K562 (cell line): ENCODE results near the gene ARHGEF38. TPM values are rescaled to one million over a fixed set of nuclear protein-coding genes. Genes with fewer than 3 reads are reported as not detected.

ENCODE experiments used
- ATAC-seq: fragments of 200-7000 bp; cut with Tn5 transposase; 3 replicates; pipeline ENCODE4 v1.9.1; 2020; ENCODE audit warnings: moderate library complexity
- Bru-seq: library from RNA; stranded (reverse); fragments of 400-500 nt; gene quantifications from one replicate; lab custom pipeline; 2021; lab: Mats Ljungman, UMichigan
- BruChase-seq, 2 experiments: library from RNA; stranded (reverse); fragments of 400-500 nt; gene quantifications; one replicate each; lab custom pipeline; 2021; lab: Mats Ljungman, UMichigan
- BruUV-seq: library from RNA; stranded (reverse); fragments of 400-500 nt; replicated peaks from 2 replicates; lab custom pipeline; 2021; lab: Mats Ljungman, UMichigan
- CTCF ChIA-PET: fragments of 300-600 bp; formaldehyde crosslinking; extraction: SDS; loops from one replicate; lab custom pipeline; 2021; ENCODE audit warnings: low intra/inter-chr PET ratio; lab: Yijun Ruan, JAX
- POLR2A ChIA-PET: fragments of 300-600, 350-650 bp; sonication (Branson Sonifier 250); formaldehyde crosslinking; extraction: SDS; loops from one replicate; lab custom pipeline; 2021; ENCODE audit warnings: antibody characterized with exemption, inconsistent platforms; lab: Yijun Ruan, JAX
- DNase-seq, 4 experiments: peaks; one replicate each; pipeline versions ENCODE4 v3.0.0 to v3.0.0-alpha.2; 2011 to 2018; ENCODE audit warnings: low spot score in 3 of 4, mixed read lengths in 3 of 4; ENCODE audit errors: extremely low read depth in 1 of 4
- FAIRE-seq: peaks from 2 replicates; lab custom pipeline; 2011; peaks lifted over from hg19 to GRCh38; lab: Jason Lieb, UNC
- H2AFZ ChIP-seq: 2 replicates; pipeline ENCODE4 v1.6.0; 2011; ENCODE audit warnings: low read depth, low read length, control low read depth, inconsistent platforms
- H3K27ac ChIP-seq: fragments of 200-600 bp; 3 replicates; pipeline ENCODE4 v1.8.0; 2011; ENCODE audit warnings: low read depth, mild to moderate bottlenecking, control low read depth, inconsistent platforms, low read length, moderate library complexity, mixed read lengths; ENCODE audit errors: extremely low read depth
- H3K27me3 ChIP-seq, 2 experiments: fragments of 300-600 bp in 1 of 2; 2 replicates in 1 of 2; 3 replicates in 1 of 2; pipeline versions ENCODE4 v1.6.0 to v1.8.0; 2011; ENCODE audit warnings: inconsistent platforms in 2 of 2, low read length in 2 of 2, mild to moderate bottlenecking in 1 of 2, mixed read lengths in 1 of 2, moderate library complexity in 1 of 2; ENCODE audit not compliant: control insufficient read depth in 2 of 2, insufficient read depth in 2 of 2
- H3K36me3 ChIP-seq: fragments of 300-600 bp; 3 replicates; pipeline ENCODE4 v1.8.0; 2011; ENCODE audit warnings: mild to moderate bottlenecking, low read length, inconsistent platforms; ENCODE audit not compliant: control insufficient read depth, insufficient read depth
- H3K4me1 ChIP-seq, 2 experiments: fragments of 200-600 bp in 1 of 2; replicated peaks in 1 of 2; 2 replicates in 1 of 2; 3 replicates in 1 of 2; pipeline versions ENCODE4 v1.5.1 to v1.8.0; 2011; ENCODE audit warnings: inconsistent platforms in 2 of 2, low read length in 2 of 2, mild to moderate bottlenecking in 1 of 2, mixed read lengths in 1 of 2, moderate library complexity in 1 of 2; ENCODE audit not compliant: control insufficient read depth in 2 of 2, insufficient read depth in 2 of 2
- H3K4me2 ChIP-seq: 2 replicates; pipeline ENCODE4 v1.6.1; 2011; ENCODE audit warnings: low read length, control low read depth, inconsistent platforms, mixed read lengths; ENCODE audit not compliant: insufficient read depth
- H3K4me3 ChIP-seq: fragments of 200-600 bp; sonication (generic), shearing (Covaris generic); 2 replicates; pipeline ENCODE4 v1.5.1; 2016; ENCODE audit warnings: control low read depth, inconsistent platforms
- H3K79me2 ChIP-seq: fragments of 200-600 bp; 3 replicates; pipeline ENCODE4 v1.8.0; 2011; ENCODE audit warnings: low read length, inconsistent platforms; ENCODE audit not compliant: control insufficient read depth, insufficient read depth
- H3K9ac ChIP-seq, 2 experiments: 2 replicates each; pipeline versions ENCODE4 v1.6.0 to v1.6.1; 2011; ENCODE audit warnings: low read depth in 2 of 2, low read length in 2 of 2, control low read depth in 1 of 2, inconsistent platforms in 1 of 2, mild to moderate bottlenecking in 1 of 2, mixed read lengths in 1 of 2; ENCODE audit not compliant: insufficient read depth in 1 of 2
- H3K9me1 ChIP-seq: one replicate; pipeline ENCODE4 v1.6.0; 2011; ENCODE audit warnings: inconsistent platforms, mild to moderate bottlenecking, low read length, moderate library complexity; ENCODE audit not compliant: control insufficient read depth, insufficient read depth
- H3K9me3 ChIP-seq: replicated peaks from 2 replicates; pipeline ENCODE4 v1.5.1; 2011; ENCODE audit warnings: low read depth, low read length, inconsistent platforms; ENCODE audit not compliant: control insufficient read depth, insufficient read depth
- H4K20me1 ChIP-seq: replicated peaks from 2 replicates; pipeline ENCODE4 v1.6.1; 2011; ENCODE audit warnings: low read length, inconsistent platforms, mixed read lengths; ENCODE audit not compliant: control insufficient read depth, insufficient read depth
- KDM4B ChIP-seq, 2 experiments: fragments of 450-650 bp in 1 of 2; sonication (generic) in 1 of 2; IDR thresholded peaks; 2 replicates each; pipeline ENCODE4 v1.6.1; 2016 to 2017; ENCODE audit warnings: borderline replicate concordance in 2 of 2, antibody characterized with exemption in 1 of 2, low read depth in 1 of 2, mild to moderate bottlenecking in 1 of 2
- NFE2L1 ChIP-seq: fragments of 450-650 bp; IDR thresholded peaks from 2 replicates; pipeline ENCODE4 v1.6.1; 2016; ENCODE audit warnings: missing genetic modification characterization, low read depth, mild to moderate bottlenecking, missing compliant biosample characterization, moderate library complexity, borderline replicate concordance
- POLR2A ChIP-seq: fragments of 450-650 bp; conservative IDR thresholded peaks from 2 replicates; pipeline ENCODE4 v1.6.1; 2016
- ZNF347 ChIP-seq: fragments of 450-650 bp; formaldehyde crosslinking; IDR thresholded peaks from 2 replicates; pipeline ENCODE4 v1.4.0; 2020; ENCODE audit warnings: low read depth, mild to moderate bottlenecking, moderate library complexity
- ZNF445 ChIP-seq: fragments of 250-450 bp; sonication (Bioruptor Pico); IDR thresholded peaks from 2 replicates; pipeline ENCODE4 v1.4.0; 2020; ENCODE audit warnings: low read depth, mild to moderate bottlenecking, moderate library complexity
- WGBS: fragments of 100-300 bp; shearing (Covaris generic); methylation state at CpG from one replicate; pipeline ENCODE4 v1.1.6; 2016; ENCODE audit warnings: low coverage, mixed read lengths; ENCODE audit not compliant: insufficient coverage; ENCODE audit errors: missing lambda C conversion rate; 5-methylcytosine and 5-hydroxymethylcytosine counted together
- in situ Hi-C: fragments of 300-500 bp; cut with MboI; formaldehyde crosslinking; loops from 4 replicates; pipeline ENCODE4 v1.15.0; 2018; ENCODE audit warnings: inconsistent platforms, mixed read lengths
- intact Hi-C: fragments of 100-400 bp; cut with micrococcal nuclease; formaldehyde crosslinking; loops from 2 replicates; pipeline ENCODE4 v1.14.2; 2022
- long read RNA-seq, 3 experiments: library from polyadenylated mRNA in 2 of 3; library from RNA in 1 of 3; unstranded in 2 of 3; stranded (forward) in 1 of 3; transcript quantifications; one replicate each; pipeline ENCODE4 v2.0.0, GENCODE V29; 2019 to 2022
- polyA minus RNA-seq, 3 experiments: library from RNA; depleted of rRNA, polyadenylated mRNA; stranded (reverse); fragments of >200 nt; gene quantifications; 2 replicates each; pipeline ENCODE4 v1.2.3, GENCODE V29; 2011
- polyA plus RNA-seq, 8 experiments: library from polyadenylated mRNA; depleted of rRNA in 4 of 8; stranded (reverse) in 5 of 8; unstranded in 3 of 8; fragments of >200 nt; fragmentation: Nextera tagmentation in 2 of 8; fragmentation: Illumina TruSeq in 1 of 8; extraction: Ambion mirVana in 2 of 8; extraction: Trizol in 1 of 8; gene quantifications; 2 replicates each; pipeline versions ENCODE4 v1.2.1 to v1.2.3, GENCODE V29; 2011 to 2014; ENCODE audit warnings: inconsistent platforms in 1 of 8, missing spikeins in 1 of 8
- total RNA-seq, 7 experiments: library from RNA; depleted of rRNA in 6 of 7; stranded (reverse); fragments of >200 nt in 6 of 7; fragmentation: Illumina TruSeq in 2 of 7; extraction: Trizol in 2 of 7; gene quantifications; 2 replicates each; pipeline versions ENCODE4 v1.2.1 to v1.2.3, GENCODE V29; 2011 to 2021; ENCODE audit warnings: low replicate concordance in 1 of 7
- TF ChIP-seq, protein P1 (sequence below): fragments of 200-800 bp; sonication (Bioruptor generic); IDR thresholded peaks from 2 replicates; pipeline ENCODE4 v1.6.1; 2017; ENCODE audit warnings: missing genetic modification characterization, missing compliant biosample characterization
- TF ChIP-seq, protein P2 (sequence below): sonication (generic); formaldehyde crosslinking; IDR thresholded peaks from 2 replicates; pipeline ENCODE4 v1.8.1; 2023; ENCODE audit warnings: mild to moderate bottlenecking, missing genetic modification reagents, moderate library complexity

Gene ARHGEF38, protein sequence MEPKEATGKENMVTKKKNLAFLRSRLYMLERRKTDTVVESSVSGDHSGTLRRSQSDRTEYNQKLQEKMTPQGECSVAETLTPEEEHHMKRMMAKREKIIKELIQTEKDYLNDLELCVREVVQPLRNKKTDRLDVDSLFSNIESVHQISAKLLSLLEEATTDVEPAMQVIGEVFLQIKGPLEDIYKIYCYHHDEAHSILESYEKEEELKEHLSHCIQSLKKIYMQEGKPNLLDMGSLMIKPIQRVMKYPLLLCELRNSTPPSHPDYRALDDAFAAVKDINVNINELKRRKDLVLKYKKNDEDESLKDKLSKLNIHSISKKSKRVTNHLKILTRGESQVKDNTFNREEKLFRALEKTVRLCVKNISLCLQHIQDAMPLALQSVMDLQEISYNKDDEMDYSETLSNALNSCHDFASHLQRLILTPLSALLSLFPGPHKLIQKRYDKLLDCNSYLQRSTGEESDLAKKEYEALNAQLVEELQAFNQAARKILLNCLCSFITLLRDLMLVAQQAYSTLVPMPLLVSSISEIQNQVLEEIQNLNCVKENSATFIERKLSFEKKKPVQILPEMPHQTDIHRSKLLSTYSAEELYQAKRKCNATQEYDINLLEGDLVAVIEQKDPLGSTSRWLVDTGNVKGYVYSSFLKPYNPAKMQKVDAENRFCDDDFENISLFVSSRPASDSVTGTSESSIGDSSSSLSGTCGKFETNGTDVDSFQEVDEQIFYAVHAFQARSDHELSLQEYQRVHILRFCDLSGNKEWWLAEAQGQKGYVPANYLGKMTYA
- total RNA-seq (2011; cell fraction: chromatin; rRNA removed; ENCODE audit: low replicate concordance) = not detected in 2 replicates
- not detected in 2 replicates for total RNA-seq (2011; cell fraction: nucleolus; rRNA removed)
- not detected in 2 replicates for total RNA-seq (2011; cell fraction: nucleoplasm; rRNA removed)
- total RNA-seq (2014; rRNA removed) (not detected in 2 replicates), total RNA-seq (2014; rRNA removed; fragmentation: Illumina TruSeq; extraction: Trizol) (not detected in 2 replicates), total RNA-seq (2015; rRNA removed; fragmentation: Illumina TruSeq; extraction: Trizol) (not detected in 2 replicates), total RNA-seq (2021) (not detected in 2 replicates), polyA plus RNA-seq (2011; rRNA removed) (not detected in 2 replicates), polyA plus RNA-seq (2014; fragmentation: Illumina TruSeq; extraction: Trizol) (not detected in 2 replicates), polyA plus RNA-seq (2014; fragmentation: Nextera tagmentation; extraction: Ambion mirVana) (under 1 TPM in 1 of 2 experiments, not detected in 1; 0.17 TPM), polyA plus RNA-seq (2014; rRNA removed) (not detected in 2 replicates), polyA minus RNA-seq (2011; rRNA and poly(A)+ RNA removed) (not detected in 2 replicates), Bru-seq, nascent RNA (percentile 7 among the genes with signal in this experiment), BruChase-seq, experiment 1, labeled RNA remaining after a 2-hour chase (percentile 8 among the genes with signal in this experiment), BruChase-seq, experiment 2, labeled RNA remaining after a 6-hour chase (percentile 7 among the genes with signal in this experiment)
- polyA plus RNA-seq (2011; cell fraction: cytosol; rRNA removed) = not detected in 2 replicates
- not detected in 2 replicates for polyA plus RNA-seq (2011; cell fraction: nucleus; rRNA removed)
- not detected in 2 replicates for polyA plus RNA-seq (2012)
- not detected in 2 replicates for polyA minus RNA-seq (2011; cell fraction: cytosol; rRNA and poly(A)+ RNA removed)
- polyA minus RNA-seq (2011; cell fraction: nucleus; rRNA and poly(A)+ RNA removed) = not detected in 2 replicates
- long read RNA-seq, experiment 1, partial matches to known transcripts = 0 of 2 reads
- long read RNA-seq, experiment 1, other reads (novel, unspliced or antisense) = 2 of 2 reads
- long read RNA-seq, experiment 2 = 0 reads
- long read RNA-seq, experiment 3 = 0 reads

DNA sequence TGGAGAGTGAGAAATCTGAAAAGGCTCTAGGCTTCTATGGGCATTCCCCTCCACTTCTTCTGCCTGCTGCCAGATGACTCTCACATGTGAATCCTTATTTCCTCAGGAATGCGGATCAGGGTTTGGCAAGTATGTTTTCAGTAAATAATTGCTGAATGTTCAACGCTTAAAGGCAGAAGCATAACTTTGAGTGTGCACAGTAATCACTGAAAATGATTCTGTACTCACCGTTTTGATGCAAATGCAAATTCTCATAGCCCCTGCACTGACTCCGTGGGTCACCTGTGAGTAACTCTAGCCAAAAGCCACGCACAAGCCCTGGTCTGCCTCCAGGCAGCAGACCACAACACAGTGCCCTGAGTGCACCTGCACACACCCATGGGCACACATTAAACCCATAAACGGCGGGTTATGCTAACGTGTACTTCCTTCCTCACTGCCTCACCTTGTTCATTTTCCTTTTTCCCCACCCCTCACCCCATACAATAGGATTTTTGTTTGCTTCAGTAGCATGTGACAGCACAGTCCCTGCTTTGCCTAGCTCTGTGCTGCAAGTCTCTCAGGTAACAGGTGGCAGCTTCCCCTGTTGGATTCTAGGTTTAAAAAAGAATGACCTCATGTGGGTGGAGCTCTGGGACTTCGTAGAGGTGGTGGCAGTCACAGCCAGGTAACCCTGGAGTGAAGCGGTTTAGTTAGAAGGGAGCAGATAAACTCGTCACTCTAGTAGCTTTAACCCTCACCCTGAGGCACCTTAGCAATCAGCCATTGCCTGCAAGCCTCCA lies at the start of gene ARHGEF38:
TSS of gene ARHGEF38 (plus strand) at position 656 of the 782 bp plus-strand sequence. CDS start 146 bp downstream, outside the sequence.
- ATAC-seq (no peak), DNase-seq (no peak), FAIRE-seq (no peak)
- H3K79me2 ChIP-seq = no peaks in the 10 kb centered on the region
- in situ Hi-C loops (no loop called here), intact Hi-C loops (no loop called here)
- H3K27me3 ChIP-seq = peaks cover 0 to 7% of the 10 kb centered on the region in 2 experiments; a peak in 1 of 5 replicates
- H3K36me3 ChIP-seq = no peaks in the 10 kb centered on the region
- POLR2A ChIA-PET = interaction anchor here (0.6 kb wide), 1 partner anchor 112 kb away, joined by 3 read pairs; no protein-coding TSS in a partner anchor
- BruUV-seq = no TSS peak
- no peaks in the 10 kb centered on the region for H3K9me1 ChIP-seq
- no peaks in the 10 kb centered on the region for H3K9me3 ChIP-seq
- no peak within 1 kb of the TSS for H3K27ac ChIP-seq
- no peaks in the 10 kb centered on the region for H3K4me1 ChIP-seq
- H3K9ac ChIP-seq = no peak within 1 kb of the TSS
- no peak within 1 kb of the TSS for H3K4me3 ChIP-seq
- WGBS = 0% methylated on average over 11 of the region's 11 CpGs
- no peak within 1 kb of the TSS for H3K4me2 ChIP-seq
- H4K20me1 ChIP-seq = no peaks in the 10 kb centered on the region
- no peak for TF ChIP-seq KDM4B (IDR thresholded peaks at IDR 0.05; ENCODE audit: borderline replicate concordance in 2 of 2, low read depth in 1 of 2)
- TF ChIP-seq, protein P1, sequence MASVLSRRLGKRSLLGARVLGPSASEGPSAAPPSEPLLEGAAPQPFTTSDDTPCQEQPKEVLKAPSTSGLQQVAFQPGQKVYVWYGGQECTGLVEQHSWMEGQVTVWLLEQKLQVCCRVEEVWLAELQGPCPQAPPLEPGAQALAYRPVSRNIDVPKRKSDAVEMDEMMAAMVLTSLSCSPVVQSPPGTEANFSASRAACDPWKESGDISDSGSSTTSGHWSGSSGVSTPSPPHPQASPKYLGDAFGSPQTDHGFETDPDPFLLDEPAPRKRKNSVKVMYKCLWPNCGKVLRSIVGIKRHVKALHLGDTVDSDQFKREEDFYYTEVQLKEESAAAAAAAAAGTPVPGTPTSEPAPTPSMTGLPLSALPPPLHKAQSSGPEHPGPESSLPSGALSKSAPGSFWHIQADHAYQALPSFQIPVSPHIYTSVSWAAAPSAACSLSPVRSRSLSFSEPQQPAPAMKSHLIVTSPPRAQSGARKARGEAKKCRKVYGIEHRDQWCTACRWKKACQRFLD (CRISPR knock-in tag) = no peak
- no peak for TF ChIP-seq NFE2L1 (tag)
- TF ChIP-seq, protein P2, sequence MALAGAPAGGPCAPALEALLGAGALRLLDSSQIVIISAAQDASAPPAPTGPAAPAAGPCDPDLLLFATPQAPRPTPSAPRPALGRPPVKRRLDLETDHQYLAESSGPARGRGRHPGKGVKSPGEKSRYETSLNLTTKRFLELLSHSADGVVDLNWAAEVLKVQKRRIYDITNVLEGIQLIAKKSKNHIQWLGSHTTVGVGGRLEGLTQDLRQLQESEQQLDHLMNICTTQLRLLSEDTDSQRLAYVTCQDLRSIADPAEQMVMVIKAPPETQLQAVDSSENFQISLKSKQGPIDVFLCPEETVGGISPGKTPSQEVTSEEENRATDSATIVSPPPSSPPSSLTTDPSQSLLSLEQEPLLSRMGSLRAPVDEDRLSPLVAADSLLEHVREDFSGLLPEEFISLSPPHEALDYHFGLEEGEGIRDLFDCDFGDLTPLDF (CRISPR knock-in tag) = no peak
- TF ChIP-seq ZNF445 (CRISPR knock-in tag) = no peak
- no peak for TF ChIP-seq POLR2A
- no peak for TF ChIP-seq ZNF347 (CRISPR knock-in tag)
- TF ChIP-seq, all 486 proteins: peak for 0
- CTCF ChIA-PET = no interaction called here
- no peak within 1 kb of the TSS for H2AFZ ChIP-seq
